Measurements from ENCODE around the gene ST8SIA3.

ST8SIA3 gene

GRCh38 chr18:57364460-57364859, 12.1 kb downstream of the ST8SIA3 start:
- no peak for TF ChIP-seq SIN3A (IDR thresholded peaks at IDR 0.05; ENCODE audit: borderline replicate concordance, insufficient read depth, low read length)
- TF ChIP-seq TAF1 (IDR thresholded peaks at IDR 0.05; ENCODE audit: borderline replicate concordance, insufficient read depth, low read length) = no peak
- no peak for TF ChIP-seq FOXP2 (optimal IDR thresholded peaks at IDR 0.05; ENCODE audit: borderline replicate concordance, extremely low read depth, extremely low read length, insufficient read depth)
- TF ChIP-seq POLR2AphosphoS5 (IDR thresholded peaks at IDR 0.05; ENCODE audit: low read depth, low read length) = no peak
- TF ChIP-seq REST (IDR thresholded peaks at IDR 0.05; ENCODE audit: insufficient read depth in 1 of 2, low read depth in 2 of 2, low read length in 2 of 2) = no peak

GRCh38 chr18:57366528-57367081, 14.2 kb downstream of the ST8SIA3 start:
- TF ChIP-seq POLR2AphosphoS5 (IDR thresholded peaks at IDR 0.05; ENCODE audit: low read depth, low read length) = no peak
- TF ChIP-seq REST (IDR thresholded peaks at IDR 0.05; ENCODE audit: insufficient read depth in 1 of 2, low read depth in 2 of 2, low read length in 2 of 2) = no peak
- no peak for TF ChIP-seq TAF1 (IDR thresholded peaks at IDR 0.05; ENCODE audit: borderline replicate concordance, insufficient read depth, low read length)
- no peak for TF ChIP-seq SIN3A (IDR thresholded peaks at IDR 0.05; ENCODE audit: borderline replicate concordance, insufficient read depth, low read length)
- no peak for TF ChIP-seq FOXP2 (optimal IDR thresholded peaks at IDR 0.05; ENCODE audit: borderline replicate concordance, extremely low read depth, extremely low read length, insufficient read depth)

GRCh38 chr18:57372444-57372843, 20.1 kb downstream of the ST8SIA3 start:
- TF ChIP-seq TAF1 (IDR thresholded peaks at IDR 0.05; ENCODE audit: borderline replicate concordance, insufficient read depth, low read length) (no peak), SIN3A (IDR thresholded peaks at IDR 0.05; ENCODE audit: borderline replicate concordance, insufficient read depth, low read length) (no peak), REST (IDR thresholded peaks at IDR 0.05; ENCODE audit: insufficient read depth in 1 of 2, low read depth in 2 of 2, low read length in 2 of 2) (no peak), FOXP2 (optimal IDR thresholded peaks at IDR 0.05; ENCODE audit: borderline replicate concordance, extremely low read depth, extremely low read length, insufficient read depth) (no peak), POLR2AphosphoS5 (IDR thresholded peaks at IDR 0.05; ENCODE audit: low read depth, low read length) (no peak)

GRCh38 chr18:57373017-57373416, 20.7 kb downstream of the ST8SIA3 start:
- TF ChIP-seq SIN3A (IDR thresholded peaks at IDR 0.05; ENCODE audit: borderline replicate concordance, insufficient read depth, low read length) (no peak), POLR2AphosphoS5 (IDR thresholded peaks at IDR 0.05; ENCODE audit: low read depth, low read length) (no peak), TAF1 (IDR thresholded peaks at IDR 0.05; ENCODE audit: borderline replicate concordance, insufficient read depth, low read length) (no peak), FOXP2 (optimal IDR thresholded peaks at IDR 0.05; ENCODE audit: borderline replicate concordance, extremely low read depth, extremely low read length, insufficient read depth) (no peak), REST (IDR thresholded peaks at IDR 0.05; ENCODE audit: insufficient read depth in 1 of 2, low read depth in 2 of 2, low read length in 2 of 2) (no peak)

Measured in PFSK-1 (cell line).